H4 (cell line): Measurements from ENCODE around the gene ZCWPW2. TPM values are rescaled to one million over a fixed set of nuclear protein-coding genes. Genes with fewer than 3 reads are reported as not detected.

Experiments
- DNase-seq: peaks from one replicate; pipeline ENCODE4 v3.0.0-alpha.2; 2015; ENCODE audit warnings: low spot score
- total RNA-seq: library from RNA; depleted of rRNA; stranded (reverse); fragments of >200 nt; shearing (Covaris generic); gene quantifications from 2 replicates; pipeline ENCODE4 v1.2.3, GENCODE V29; 2014

Gene ZCWPW2
- total RNA-seq, 1 experiment from 2014 or later: 0.37 TPM

DNA sequence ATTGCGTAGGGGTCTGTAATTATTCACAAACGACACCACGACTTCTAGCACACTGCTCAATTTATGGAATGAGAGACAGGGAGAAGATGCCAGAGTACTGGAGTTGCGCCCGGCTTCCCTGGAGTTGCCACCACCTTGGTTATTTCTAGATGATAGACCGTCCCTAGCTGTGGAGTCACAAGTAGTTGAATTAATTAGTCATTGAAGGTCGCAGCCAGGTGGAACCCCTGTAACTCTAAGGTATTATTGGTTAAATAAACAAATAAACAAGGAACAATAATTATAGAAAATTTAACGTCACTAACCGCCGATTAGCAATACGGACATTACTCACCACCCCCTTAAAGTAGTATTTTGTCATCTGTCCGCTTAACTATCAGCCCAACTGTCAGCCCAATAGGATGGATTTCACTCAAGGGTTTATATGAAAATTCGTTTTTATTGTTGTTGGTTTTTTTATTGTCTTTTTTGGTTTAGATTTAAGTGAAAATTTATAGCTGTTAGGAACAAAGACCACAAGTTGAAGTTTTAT lies 1.0 kb downstream of the ZCWPW2 start:
- no peak for DNase-seq

DNA sequence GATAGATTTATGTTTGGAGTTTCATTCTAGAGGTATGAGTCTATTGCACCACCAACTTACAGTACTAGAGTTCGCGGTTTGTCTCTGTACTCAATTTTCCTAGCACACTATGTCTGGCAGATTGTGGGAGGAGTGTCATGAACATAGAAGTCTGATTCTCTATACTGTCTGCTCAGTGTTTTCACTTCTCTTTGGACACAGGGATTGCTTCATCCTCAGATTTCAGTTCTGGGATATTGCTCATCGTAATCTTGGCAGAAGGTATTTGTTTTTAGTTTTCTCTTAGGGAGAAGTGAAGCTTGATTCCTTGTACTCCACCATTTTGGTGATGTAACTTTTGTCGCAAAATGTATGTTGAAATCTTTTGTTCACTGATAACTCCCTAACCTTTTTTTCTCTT lies 27.9 kb downstream of the ZCWPW2 start:
- no peak for DNase-seq

DNA sequence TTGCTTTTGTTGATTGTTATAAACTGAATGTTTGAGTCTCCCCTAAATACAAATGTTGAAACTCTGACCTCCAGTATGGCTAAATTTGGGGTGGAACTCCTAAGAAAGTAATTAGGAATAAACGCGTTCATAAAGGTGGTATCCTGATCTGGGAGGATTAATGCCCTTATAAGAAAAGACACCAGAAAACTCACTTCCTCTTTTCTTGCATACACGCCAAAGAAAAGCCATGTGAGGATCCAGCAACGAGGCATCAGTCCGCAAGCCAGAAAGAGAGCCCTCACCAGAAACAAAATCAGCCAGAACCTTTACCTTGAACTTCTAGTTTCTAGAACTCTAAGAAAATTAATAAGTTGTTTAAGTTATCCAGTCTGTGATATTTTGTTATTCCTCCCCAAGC lies 37.5 kb downstream of the ZCWPW2 start:
- DNase-seq: no peak

DNA sequence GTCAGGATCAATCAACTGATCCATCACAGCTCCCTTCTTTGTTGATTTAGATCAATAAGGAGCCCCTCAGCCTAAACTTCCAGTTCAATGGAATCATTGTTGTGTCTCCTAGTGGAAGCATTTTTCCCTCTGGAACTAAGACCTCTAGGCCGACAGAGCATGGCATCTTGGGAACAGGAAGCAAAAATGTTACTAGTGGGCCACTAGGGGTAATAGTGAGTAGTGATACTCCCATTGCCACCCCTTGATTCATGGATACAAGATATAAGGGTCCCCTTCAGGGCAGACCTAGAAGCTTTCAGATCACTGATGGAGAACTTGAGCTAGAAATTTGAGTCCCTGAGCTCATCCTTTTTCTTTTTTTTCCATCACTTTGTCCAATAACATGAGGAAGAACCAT lies 40.5 kb downstream of the ZCWPW2 start:
- DNase-seq: no peak

DNA sequence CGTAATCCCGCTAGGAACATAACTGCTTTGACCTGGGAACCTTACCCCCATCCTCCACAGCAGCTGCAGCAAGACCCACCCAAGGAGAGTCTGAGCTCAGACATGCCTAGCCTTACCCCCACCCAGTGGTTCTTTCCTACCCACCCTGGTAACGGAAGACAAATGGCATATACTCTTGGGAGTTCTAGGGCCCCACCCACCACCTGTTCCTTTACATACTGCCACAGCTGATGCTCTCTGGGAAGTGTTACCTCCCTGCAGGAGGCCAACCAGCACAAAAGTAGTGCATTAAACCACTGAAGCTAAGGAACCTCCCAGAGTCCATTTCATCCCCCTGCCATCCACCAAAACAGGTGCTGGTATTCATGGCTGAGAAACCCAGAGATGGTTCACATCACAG lies 50.7 kb downstream of the ZCWPW2 start:
- no peak for DNase-seq

DNA sequence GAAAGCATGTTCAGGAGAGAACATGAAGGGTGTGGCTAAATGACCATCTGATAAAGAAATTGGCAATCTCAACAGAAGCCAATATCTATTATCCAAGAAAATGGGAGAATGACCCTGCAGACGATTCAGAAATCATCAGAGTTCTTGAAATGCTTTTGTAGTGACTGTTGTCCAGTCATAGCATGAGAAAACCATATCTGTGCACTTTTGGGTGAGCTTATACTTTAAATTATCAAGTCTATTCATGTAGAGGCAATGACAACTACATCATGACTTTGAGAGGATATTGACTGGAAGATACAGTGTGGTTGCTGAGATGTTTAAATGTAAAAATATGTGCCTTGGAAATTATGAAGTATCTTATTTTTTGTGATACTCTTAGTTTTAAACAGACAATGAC lies 57.7 kb downstream of the ZCWPW2 start:
- DNase-seq: no peak

DNA sequence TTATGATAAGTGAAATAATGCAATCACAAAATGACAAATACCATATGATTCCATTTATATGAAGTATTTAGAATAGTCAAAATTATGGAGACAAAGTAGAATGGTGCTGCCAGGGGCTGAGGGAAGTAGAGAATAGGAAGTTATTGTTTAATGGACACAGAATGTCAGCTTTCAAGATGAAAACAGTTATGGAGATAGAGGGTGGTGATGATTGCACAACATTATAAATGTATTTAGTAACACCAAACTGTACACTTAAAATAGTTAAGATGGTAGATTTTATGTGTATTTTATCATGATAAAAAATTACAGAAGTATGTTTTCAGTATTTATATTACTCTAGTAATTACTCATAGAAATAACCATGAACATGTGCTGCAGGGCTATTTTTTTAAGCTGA lies 100.9 kb downstream of the ZCWPW2 start:
- no peak for DNase-seq

DNA sequence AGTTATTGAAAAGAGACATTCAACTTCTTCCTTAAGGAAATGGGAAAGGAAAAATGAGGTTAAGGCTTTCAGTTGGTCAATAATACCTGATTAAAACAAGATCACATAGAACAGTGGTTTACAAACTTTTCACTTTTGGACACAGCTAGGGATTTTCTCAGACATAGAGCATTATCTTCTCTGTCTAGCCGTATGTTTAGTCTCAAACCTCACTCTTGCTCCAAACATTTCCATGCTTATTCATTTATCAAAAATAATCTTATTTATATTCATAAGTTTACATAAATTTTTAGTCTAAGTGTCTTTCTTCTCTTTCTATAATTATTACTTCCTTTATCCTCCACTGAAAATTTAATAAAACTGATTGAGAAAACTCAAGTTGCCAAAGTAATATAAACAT lies 114.3 kb downstream of the ZCWPW2 start:
- no peak for DNase-seq

DNA sequence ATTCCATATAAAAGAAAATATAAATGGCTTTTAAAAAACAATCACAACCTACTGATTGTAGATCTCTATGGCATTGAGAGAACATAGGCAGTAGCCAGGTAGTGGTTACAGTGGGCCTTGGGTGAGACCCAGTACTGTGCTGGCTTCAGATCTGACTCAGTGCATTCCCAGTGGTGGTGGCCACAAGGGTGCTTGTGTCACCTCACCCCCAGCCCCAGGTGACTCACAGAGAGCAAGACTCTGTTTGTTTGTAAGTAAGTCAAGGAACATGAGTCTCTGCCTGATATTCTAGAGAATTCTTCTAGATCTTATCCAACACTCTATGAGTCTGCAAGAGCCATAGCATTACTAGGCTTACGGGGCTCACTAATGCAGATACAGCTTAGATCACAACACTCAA lies 118.9 kb downstream of the ZCWPW2 start:
- peak; percentile 1 for DNase-seq

DNA sequence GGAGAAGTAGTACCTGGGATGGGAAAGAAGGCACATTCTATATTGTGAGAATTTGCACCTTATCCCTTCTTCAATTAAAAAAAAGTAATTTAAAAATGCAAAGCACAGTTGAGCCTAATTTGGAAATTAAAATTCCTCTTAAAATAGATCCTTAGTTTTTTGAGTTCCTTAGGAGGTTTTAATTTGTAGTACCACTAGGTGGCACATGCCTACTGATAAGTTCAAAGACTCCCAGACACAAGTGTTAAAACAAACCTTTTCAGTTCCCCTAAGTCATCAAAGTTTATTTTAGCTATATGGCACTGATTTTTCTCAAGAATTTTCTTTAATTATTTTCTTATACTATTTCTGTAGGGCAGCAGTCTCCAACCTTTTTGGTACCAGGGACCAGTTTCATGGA lies 127.7 kb downstream of the ZCWPW2 start:
- peak; percentile 28 for DNase-seq

DNA sequence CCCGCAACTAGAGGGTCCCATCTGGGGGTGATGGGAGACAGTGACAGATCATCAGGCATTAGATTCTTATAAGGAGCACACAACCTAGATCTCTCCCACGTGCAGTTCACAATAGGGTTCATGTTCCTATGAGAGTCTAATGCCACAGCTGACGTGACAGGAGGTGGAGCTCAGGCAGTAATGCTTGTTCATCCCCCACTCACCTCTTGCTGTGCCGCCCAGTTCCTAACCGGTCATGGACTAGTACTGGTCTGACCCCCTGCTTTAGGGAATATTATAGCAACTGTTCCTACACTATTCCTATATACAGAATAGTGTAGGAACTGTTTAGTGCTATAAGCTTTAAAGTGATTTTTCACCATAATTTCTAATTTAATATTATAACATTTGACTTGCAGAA lies 128.2 kb downstream of the ZCWPW2 start:
- DNase-seq: no peak

DNA sequence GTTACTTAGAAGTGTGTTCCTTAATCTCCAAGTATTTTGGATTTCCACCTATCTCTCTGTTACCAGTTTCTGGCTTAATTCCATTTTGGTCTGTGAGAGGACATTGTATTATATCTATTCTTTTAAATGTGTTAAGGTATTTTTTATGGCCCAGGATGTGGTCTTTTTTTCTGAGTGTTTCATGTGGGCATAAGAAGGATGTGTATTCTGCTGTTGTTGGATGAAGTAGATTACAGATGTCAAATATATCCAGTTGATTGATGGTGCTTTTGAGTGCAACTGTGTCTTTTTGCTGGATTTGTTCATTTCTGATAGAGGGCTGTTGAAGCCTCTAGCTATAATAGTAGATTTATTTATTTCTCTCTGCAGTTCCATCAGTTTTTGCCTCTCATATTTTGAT lies 136.6 kb downstream of the ZCWPW2 start:
- DNase-seq: no peak

DNA sequence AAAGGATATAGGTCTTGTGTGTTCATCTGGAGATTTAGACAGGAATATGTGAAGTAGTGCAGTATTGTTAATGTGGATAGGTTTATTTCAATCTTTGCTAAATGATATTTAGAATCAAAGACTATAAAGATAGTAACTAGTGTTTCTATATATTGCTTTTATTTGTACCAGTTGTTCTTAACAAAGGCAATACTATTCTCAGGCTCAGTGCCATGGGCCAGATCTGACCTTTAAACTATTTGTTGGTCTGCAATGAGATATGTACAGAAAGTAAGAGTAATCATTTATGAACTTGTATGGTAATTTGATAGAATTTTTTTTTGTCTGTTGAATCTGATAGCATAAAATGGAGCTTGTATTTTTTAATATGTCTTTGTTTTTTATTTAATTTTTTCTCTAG lies 146.8 kb downstream of the ZCWPW2 start:
- DNase-seq: no peak

DNA sequence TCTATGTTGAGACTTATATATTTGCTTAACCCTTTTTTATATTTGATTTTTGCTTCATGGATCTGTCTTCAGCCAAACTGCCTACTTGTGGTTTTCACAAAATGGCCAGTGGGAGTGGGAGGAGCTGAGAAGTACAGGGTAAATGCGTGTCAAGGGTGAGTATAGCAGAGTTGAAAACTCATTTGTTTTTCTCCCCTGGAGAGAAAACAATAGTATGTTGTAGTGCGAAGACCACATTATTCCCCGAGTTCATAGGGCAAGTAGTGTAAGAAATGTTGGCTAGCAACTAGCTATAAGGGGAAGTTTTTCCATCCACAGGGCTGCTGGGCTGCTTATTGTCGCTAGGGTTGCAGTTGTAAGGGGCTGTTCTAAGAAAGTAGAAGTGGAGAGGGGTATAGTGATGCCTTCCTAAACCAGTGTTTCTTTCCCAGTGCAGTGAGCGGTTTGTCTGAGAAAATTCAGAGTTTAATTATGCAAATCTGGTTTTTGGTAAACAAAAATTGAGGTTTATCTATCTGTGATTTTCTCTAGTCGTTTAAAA lies 153.9 kb downstream of the ZCWPW2 start:
- DNase-seq: peak; percentile 5

DNA sequence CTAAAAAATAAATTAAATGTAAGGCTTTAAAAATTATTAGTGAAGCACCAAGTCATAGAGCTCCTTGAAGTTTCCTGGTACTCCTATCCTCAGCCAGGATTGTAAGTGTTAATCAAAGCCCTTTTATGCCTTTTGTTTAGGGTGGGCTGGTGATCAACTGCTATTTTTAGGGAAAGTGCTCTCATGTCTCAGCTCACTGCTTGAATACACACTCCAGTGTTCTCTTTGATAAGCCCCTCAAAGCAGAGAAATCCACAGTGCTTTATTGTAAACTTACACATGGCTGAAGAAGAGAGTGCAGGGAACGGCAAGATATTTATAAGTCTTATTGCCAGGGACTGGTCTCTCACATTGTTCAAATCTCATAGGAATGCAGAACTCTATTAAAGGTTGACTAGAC lies 156.5 kb downstream of the ZCWPW2 start:
- DNase-seq: no peak

DNA sequence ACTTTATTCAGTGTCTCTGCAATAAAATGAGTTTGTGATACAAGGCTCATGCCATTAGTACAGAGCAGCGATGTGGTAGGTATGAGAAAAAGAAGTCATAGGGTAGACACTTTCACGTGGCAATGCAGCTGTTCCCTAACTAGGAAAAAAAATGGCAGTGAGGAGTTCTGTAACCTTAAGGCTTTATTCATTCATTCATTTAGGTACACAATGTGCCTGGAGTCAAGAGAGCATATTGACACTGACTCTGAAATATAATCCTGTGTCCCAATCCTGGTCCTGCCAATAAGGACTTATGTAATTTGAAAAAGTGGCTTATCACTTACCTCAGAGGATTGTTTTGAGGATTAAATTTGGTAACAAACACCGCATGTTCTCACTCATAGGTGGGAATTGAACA lies 173.1 kb downstream of the ZCWPW2 start:
- no peak for DNase-seq

DNA sequence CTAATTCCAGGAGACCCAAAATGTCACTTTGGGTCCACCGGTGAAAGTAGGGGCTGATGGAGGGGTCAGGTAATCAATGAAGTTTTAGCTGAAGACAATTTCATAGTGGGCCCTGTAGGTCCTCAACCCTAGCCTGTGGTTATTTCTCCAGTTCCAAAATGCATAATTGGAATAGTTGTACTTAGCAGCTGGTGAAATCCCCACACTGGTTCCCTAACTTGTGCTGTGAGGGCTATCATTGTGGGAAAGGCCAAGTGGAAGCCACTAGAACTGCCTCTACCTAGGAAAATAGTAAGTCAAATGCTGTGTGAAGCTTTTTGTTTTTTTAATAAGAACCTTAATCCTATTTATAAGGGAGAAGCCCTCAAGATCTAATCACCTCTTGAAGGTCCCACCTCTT lies 193.8 kb downstream of the ZCWPW2 start:
- no peak for DNase-seq

DNA sequence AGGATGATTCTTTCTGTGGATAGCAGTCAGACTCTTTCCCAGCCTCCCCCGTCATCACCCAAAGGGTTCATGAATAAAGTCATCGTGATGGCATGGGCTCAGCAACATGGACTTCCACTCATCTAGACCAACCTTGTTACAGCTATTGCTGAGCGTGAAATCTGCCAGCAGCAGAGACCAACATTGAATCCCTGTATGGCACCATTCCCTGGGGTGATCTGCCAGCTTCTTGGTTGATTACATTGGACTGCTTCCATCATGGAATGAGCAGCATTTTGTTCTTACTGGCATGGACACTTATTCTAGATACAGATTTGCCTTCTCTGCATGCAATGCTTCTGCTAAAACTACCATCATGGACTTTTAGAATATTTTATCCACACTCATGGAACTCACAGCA lies 195.7 kb downstream of the ZCWPW2 start:
- no peak for DNase-seq

DNA sequence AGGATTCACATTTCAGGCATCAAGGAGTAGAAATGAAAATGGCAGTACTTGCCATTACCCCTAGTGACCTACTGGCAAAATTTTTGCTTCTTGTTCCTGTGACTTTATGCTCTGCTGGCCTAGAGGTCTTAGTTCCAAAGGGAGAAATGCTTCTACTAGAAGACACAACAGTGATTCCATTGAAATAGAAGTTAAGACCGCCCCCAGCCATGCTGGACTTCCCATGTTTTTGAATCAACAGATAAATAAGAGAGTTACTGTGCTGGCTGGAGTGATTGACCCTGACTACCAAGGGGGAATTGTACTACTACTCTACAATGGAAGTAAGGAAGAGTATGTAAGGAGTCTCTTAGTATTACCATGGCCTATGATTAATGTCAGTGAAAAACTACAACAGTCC lies 196.3 kb downstream of the ZCWPW2 start:
- DNase-seq: no peak

DNA sequence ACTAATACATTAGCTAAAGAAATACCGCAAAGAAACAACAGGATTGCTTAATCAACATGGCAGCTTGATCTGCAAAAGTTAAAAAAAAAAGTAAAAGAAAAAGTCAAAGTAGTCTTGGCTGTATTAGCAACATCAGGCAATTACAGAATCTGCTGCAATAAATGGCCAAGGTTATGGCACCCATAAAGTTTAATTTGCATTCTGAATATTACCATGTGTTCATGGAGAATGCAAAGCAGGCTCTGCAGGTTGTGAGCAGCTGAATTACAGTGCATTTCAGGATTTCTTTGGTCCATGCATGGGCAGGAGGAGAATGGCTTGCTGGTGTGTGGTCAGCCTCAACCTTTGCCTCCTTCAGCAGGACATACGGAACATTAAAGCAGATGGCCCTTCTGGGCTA lies 199.2 kb downstream of the ZCWPW2 start:
- no peak for DNase-seq

DNA sequence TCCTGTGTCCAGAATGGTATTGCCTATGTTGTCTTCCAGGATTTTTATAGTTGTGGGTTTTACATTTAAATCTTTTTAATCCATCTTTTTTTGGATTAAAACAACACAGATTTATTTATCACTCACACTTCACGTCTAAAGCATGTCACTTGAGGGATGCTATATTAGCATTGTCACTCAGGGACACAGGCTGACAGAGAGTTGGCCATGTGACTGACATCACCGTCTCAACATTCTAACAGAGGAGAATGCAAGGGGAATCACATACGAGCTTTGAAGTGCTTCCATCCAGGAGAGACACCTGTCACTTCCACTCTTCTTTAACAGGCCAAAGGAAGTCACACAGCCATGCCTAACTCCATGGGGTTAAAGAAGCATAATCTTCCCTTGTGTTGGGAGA lies 204.7 kb downstream of the ZCWPW2 start:
- no peak for DNase-seq

DNA sequence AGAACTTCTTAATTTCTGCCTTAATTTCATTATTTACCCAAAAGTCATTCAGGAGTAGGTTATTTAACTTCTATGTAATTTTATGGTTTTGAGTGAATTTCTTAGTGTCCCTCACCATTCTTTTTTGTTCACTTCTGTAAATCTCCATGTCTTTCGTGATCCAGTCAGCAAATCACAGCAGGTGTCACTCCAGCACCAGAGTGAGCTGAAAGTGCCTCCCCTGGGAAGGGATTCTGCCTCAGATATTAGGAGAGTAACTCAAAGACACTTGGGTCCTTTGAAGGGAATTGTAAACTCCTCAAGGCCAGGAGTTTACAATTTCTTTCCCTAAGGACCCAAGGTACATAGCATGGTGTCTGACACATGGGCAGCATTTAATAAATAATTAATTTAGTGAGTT lies 207.7 kb downstream of the ZCWPW2 start:
- no peak for DNase-seq

DNA sequence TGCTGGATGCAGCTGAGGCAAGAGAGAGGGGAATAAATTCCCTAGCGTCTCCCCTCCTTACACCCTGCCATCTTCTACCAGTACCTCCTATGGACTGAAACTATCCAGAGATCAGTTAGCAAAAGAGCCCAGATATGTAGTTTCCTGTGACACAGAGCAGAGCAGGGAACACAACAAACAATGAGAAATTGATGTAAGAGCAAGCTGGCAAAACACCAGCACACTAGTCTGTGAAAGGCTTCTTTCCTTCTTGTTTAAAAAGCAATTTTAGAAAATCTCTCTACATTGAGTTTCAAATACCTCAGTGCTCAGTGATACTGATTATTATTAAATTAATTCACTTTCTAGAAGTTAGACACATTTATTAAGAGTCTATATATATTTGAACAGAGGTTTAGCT lies 215.7 kb downstream of the ZCWPW2 start:
- no peak for DNase-seq

DNA sequence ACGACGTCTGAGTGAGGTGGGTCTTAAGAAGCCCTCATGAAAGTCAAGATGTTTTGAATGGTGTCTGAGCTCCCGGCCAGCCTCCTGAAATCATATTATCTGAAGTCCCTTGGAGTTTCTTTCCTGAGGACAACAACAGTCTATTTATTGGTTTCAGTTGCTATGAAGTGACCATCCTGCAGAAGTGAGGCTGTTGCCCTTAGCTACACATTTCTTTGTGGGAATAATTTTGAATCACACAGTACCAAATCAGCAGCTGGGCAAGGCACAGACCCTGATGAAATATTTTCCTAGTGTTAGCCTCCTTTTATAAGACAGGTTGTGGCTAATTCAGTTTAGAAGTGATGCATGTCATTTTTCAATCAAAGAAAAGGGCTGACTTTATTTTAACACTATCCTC lies 220.8 kb downstream of the ZCWPW2 start:
- DNase-seq: no peak

DNA sequence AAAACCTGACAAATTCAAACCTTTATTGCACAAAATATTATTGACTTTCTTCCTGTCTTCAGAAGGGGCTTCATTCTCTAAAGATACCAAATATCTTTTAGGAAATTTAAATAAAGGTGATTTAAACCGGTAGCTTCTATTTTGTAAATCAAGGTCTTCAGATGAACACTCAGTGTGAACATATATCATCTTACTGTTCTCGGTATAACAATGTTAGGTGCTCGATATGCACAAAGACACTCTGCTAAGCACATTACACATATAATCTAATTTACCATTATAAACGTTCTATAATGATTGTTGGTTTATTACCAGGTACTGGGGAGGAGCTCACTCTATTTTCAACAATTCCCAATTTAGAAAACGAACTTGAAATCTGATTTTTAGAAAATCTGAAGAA lies 225.5 kb downstream of the ZCWPW2 start:
- DNase-seq: no peak
